ENCODE measurements around the gene PIK3C3.

DNA sequence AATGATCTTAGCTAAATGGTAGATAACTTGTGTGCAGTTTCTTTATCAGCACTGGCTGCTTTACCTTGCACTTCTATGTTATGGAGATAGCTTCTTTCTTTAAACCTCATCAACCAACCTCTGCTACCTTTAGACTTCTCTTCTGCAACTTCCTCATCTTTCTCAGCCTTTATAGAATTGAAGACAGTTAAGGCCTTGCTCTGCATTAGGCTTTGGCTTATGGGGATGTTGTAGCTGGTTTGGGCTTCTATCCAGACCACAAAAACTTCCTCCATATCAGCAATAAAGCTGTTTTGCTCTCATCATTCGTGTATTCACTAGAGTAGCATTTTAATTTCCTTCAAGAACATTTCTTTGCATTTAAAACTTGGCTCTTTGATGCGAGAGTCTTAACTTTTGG, 123.7 kb downstream of the PIK3C3 start:
- no peak for TF ChIP-seq HNRNPLL (IDR thresholded peaks at IDR 0.05; ENCODE audit: low read depth, low read length, poor library complexity, severe bottlenecking)
- TF ChIP-seq, protein P1, sequence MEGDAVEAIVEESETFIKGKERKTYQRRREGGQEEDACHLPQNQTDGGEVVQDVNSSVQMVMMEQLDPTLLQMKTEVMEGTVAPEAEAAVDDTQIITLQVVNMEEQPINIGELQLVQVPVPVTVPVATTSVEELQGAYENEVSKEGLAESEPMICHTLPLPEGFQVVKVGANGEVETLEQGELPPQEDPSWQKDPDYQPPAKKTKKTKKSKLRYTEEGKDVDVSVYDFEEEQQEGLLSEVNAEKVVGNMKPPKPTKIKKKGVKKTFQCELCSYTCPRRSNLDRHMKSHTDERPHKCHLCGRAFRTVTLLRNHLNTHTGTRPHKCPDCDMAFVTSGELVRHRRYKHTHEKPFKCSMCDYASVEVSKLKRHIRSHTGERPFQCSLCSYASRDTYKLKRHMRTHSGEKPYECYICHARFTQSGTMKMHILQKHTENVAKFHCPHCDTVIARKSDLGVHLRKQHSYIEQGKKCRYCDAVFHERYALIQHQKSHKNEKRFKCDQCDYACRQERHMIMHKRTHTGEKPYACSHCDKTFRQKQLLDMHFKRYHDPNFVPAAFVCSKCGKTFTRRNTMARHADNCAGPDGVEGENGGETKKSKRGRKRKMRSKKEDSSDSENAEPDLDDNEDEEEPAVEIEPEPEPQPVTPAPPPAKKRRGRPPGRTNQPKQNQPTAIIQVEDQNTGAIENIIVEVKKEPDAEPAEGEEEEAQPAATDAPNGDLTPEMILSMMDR (IDR thresholded peaks at IDR 0.05 in 2 of 3, conservative IDR thresholded peaks at IDR 0.05 in 1 of 3; ENCODE audit: insufficient read depth in 2 of 3, low read depth in 1 of 3, low read length in 3 of 3) = no peak
- no peak for TF ChIP-seq EZH2 (IDR thresholded peaks at IDR 0.05; ENCODE audit: borderline replicate concordance, low read depth, low read length)
- TF ChIP-seq, protein P2, sequence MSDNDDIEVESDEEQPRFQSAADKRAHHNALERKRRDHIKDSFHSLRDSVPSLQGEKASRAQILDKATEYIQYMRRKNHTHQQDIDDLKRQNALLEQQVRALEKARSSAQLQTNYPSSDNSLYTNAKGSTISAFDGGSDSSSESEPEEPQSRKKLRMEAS (CRISPR knock-in tag; IDR thresholded peaks at IDR 0.05) = no peak
- TF ChIP-seq LEF1 (IDR thresholded peaks at IDR 0.05) = no peak
- no peak for TF ChIP-seq CCAR2 (IDR thresholded peaks at IDR 0.05; ENCODE audit: low read depth, low read length)
- TF ChIP-seq TEAD4 (IDR thresholded peaks at IDR 0.05; ENCODE audit: low read length) = no peak
- TF ChIP-seq TEAD4 (CRISPR knock-in tag; IDR thresholded peaks at IDR 0.05; ENCODE audit: borderline replicate concordance) = no peak
- no peak for TF ChIP-seq XRCC5 (IDR thresholded peaks at IDR 0.05; ENCODE audit: low read depth, low read length)
- TF ChIP-seq, protein P3, sequence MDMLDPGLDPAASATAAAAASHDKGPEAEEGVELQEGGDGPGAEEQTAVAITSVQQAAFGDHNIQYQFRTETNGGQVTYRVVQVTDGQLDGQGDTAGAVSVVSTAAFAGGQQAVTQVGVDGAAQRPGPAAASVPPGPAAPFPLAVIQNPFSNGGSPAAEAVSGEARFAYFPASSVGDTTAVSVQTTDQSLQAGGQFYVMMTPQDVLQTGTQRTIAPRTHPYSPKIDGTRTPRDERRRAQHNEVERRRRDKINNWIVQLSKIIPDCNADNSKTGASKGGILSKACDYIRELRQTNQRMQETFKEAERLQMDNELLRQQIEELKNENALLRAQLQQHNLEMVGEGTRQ (CRISPR knock-in tag; IDR thresholded peaks at IDR 0.05) = no peak
- TF ChIP-seq, protein P4, sequence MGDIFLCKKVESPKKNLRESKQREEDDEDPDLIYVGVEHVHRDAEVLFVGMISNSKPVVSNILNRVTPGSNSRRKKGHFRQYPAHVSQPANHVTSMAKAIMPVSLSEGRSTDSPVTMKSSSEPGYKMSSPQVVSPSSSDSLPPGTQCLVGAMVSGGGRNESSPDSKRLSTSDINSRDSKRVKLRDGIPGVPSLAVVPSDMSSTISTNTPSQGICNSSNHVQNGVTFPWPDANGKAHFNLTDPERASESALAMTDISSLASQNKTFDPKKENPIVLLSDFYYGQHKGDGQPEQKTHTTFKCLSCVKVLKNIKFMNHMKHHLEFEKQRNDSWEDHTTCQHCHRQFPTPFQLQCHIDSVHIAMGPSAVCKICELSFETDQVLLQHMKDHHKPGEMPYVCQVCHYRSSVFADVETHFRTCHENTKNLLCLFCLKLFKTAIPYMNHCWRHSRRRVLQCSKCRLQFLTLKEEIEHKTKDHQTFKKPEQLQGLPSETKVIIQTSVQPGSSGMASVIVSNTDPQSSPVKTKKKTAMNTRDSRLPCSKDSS (IDR thresholded peaks at IDR 0.05; ENCODE audit: low read depth, partially characterized antibody) = no peak
